Measurements from ENCODE around the gene SAC3D1. TPM values are rescaled to one million over a fixed set of nuclear protein-coding genes. Genes with fewer than 3 reads are reported as not detected.
"Not testable (repeated sequence)": the region's sequence is repeated elsewhere in the genome, so short reads cannot be mapped to it uniquely, and the experiment has no call there.

Gene SAC3D1
- polyA plus RNA-seq, 1 of the 3 experiments (the other 2 are of a cell fraction) = 22.5 TPM

GRCh38 chr11:65019824-65020223, 21.2 kb upstream of the SAC3D1 start:
- Histone ChIP-seq H3K27ac (ENCODE audit: low read depth in 2 of 2, low read length in 1 of 2) (no peak overlapping the region), H4K20me1 (ENCODE audit: insufficient read depth) (no peaks in the 10 kb centered on the region), H2AFZ (ENCODE audit: low read depth) (no peak overlapping the region), H3K9me2 (no peaks in the 10 kb centered on the region), H3K79me2 (ENCODE audit: insufficient read depth) (peaks cover 22% of the 10 kb centered on the region; the same call in 1 of the 2 replicates), H3K4me1 (ENCODE audit: control insufficient read depth in 1 of 2, insufficient read depth in 2 of 2, low read depth in 1 of 2, low read length in 1 of 2) (no peaks in the 10 kb centered on the region; a peak in 1 of 4 replicates), H3K9me3 (no peaks in the 10 kb centered on the region), H3F3A (replicated peaks; ENCODE audit: insufficient read depth) (no peaks in the 10 kb centered on the region), H3K4me2 (no peak overlapping the region), H3K36me3 (replicated peaks in 1 of 2; ENCODE audit: control insufficient read depth in 1 of 2, insufficient read depth in 2 of 2, low read length in 1 of 2) (peaks cover 0 to 22% of the 10 kb centered on the region in 2 experiments), H3K4me3 (ENCODE audit: low read depth in 2 of 2, low read length in 1 of 2) (no peak overlapping the region), H3K27me3 (ENCODE audit: insufficient read depth) (no peaks in the 10 kb centered on the region), H3K9ac (no peak overlapping the region)
- no peak for DNase-seq
- TF ChIP-seq MAX (IDR thresholded peaks at IDR 0.05; ENCODE audit: low read depth) (no peak), TAF1 (IDR thresholded peaks at IDR 0.05; ENCODE audit: borderline replicate concordance, low read depth, low read length) (no peak), ELF1 (IDR thresholded peaks at IDR 0.05) (no peak)
- ChIA-PET POLR2A (no interaction called here), CTCF (no interaction called here)
- 97% methylated on average over 7 of the region's 7 CpGs for WGBS (ENCODE audit: low lambda C conversion rate)

DNA sequence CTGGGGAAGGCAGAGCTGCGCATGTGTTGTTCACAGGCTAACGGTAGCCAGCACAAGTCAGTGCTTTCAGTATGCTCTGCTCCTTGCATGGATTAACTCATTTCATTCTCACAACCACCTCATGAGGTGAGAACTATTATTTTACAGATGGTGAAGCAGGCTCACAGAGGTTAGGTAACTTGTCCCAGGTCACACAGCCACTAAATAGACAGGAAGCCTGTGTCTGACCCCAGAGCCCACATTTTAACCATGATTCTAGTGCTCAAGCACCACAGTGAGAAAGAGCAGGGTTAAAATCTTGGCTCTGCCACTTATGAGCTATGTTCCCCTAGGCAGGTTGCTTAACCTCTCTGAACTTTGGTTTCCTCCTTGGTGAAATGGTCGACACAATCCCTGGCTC, 20.0 kb upstream of the SAC3D1 start:
- CTCF ChIA-PET = interaction anchor here (0.9 to 2.5 kb wide), 2 partner anchors 8 to 96 kb away, joined by 3 to 14 read pairs; partner anchors contain the start of genes ARL2 and ZNHIT2
- POLR2A ChIA-PET = no interaction called here
- no peak overlapping the region for H2AFZ ChIP-seq (ENCODE audit: low read depth)
- H3K4me3 ChIP-seq (ENCODE audit: low read depth in 2 of 2, low read length in 1 of 2) = no peak overlapping the region
- no peaks in the 10 kb centered on the region for H3K9me3 ChIP-seq
- H3K9me2 ChIP-seq = no peaks in the 10 kb centered on the region
- no peak overlapping the region for H3K4me2 ChIP-seq
- WGBS (ENCODE audit: low lambda C conversion rate) = 95% methylated on average over 3 of the region's 3 CpGs
- H3K4me1 ChIP-seq (ENCODE audit: control insufficient read depth in 1 of 2, insufficient read depth in 2 of 2, low read depth in 1 of 2, low read length in 1 of 2) = no peaks in the 10 kb centered on the region; a peak in 1 of 4 replicates
- H3K27me3 ChIP-seq (ENCODE audit: insufficient read depth) = no peaks in the 10 kb centered on the region
- H3F3A ChIP-seq (replicated peaks; ENCODE audit: insufficient read depth) = no peaks in the 10 kb centered on the region
- no peak overlapping the region for H3K27ac ChIP-seq (ENCODE audit: low read depth in 2 of 2, low read length in 1 of 2)
- no peak for DNase-seq
- H3K9ac ChIP-seq = no peak overlapping the region
- no peak for TF ChIP-seq SIN3A (IDR thresholded peaks at IDR 0.05; ENCODE audit: borderline replicate concordance, low read depth, low read length)
- no peak for TF ChIP-seq MEF2A (IDR thresholded peaks at IDR 0.05; ENCODE audit: borderline replicate concordance, low read depth)
- peaks cover 12% of the 10 kb centered on the region; the same call in 1 of the 2 replicates for H3K79me2 ChIP-seq (ENCODE audit: insufficient read depth)
- no peaks in the 10 kb centered on the region for H4K20me1 ChIP-seq (ENCODE audit: insufficient read depth)
- peaks cover 0 to 22% of the 10 kb centered on the region in 2 experiments for H3K36me3 ChIP-seq (replicated peaks in 1 of 2; ENCODE audit: control insufficient read depth in 1 of 2, insufficient read depth in 2 of 2, low read length in 1 of 2)

DNA sequence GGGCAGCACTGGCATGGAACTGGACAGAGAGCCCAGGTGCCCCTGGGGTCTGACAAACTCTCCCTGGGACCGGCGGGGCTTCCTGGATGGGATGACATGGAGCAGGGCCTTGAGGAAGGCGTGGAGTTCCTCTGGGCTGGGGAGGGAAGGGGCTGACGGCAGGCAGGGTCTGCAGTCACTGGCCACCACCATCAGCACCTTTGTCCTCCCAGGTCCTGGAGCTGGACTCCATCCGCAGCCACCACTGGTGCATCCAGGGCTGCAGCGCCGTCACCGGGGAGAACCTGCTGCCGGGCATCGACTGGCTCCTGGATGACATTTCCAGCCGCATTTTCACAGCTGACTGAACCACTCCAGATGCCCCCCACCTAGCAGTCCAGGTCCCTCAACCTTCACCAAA, 19.5 kb upstream of the SAC3D1 start:
- H4K20me1 ChIP-seq (ENCODE audit: insufficient read depth) = no peaks in the 10 kb centered on the region
- ChIA-PET CTCF (interaction anchor here (0.7 to 2.5 kb wide), 4 partner anchors 8 to 133 kb away, joined by 3 to 14 read pairs (median 3); partner anchors contain the start of genes ARL2, TM7SF2 and ZNHIT2), POLR2A (no interaction called here)

GRCh38 chr11:65023502-65023901, 17.5 kb upstream of the SAC3D1 start:
- POLR2A ChIA-PET, DNase-seq: not testable (repeated sequence)
- CTCF ChIA-PET = interaction anchor here (2.5 to 6.0 kb wide), 2 partner anchors 10 kb away, joined by 14 to 56 read pairs; partner anchors contain the start of gene ARL2

More for the DNA sequence above, 19.5 kb upstream of the SAC3D1 start:
- H3K9ac ChIP-seq = no peak overlapping the region
- no peaks in the 10 kb centered on the region for H3K9me3 ChIP-seq
- H3K4me3 ChIP-seq (ENCODE audit: low read depth in 2 of 2, low read length in 1 of 2) = no peak overlapping the region
- no peak for DNase-seq
- no peak overlapping the region for H3K27ac ChIP-seq (ENCODE audit: low read depth in 2 of 2, low read length in 1 of 2)
- 98% methylated on average over 10 of the region's 11 CpGs for WGBS (ENCODE audit: low lambda C conversion rate)
- H3K79me2 ChIP-seq (ENCODE audit: insufficient read depth) = peaks cover 7% of the 10 kb centered on the region; the same call in 1 of the 2 replicates
- no peaks in the 10 kb centered on the region for H3K9me2 ChIP-seq
- no peaks in the 10 kb centered on the region; a peak in 1 of 4 replicates for H3K4me1 ChIP-seq (ENCODE audit: control insufficient read depth in 1 of 2, insufficient read depth in 2 of 2, low read depth in 1 of 2, low read length in 1 of 2)
- no peaks in the 10 kb centered on the region for H3K27me3 ChIP-seq (ENCODE audit: insufficient read depth)
- no peak overlapping the region for H2AFZ ChIP-seq (ENCODE audit: low read depth)
- no peak overlapping the region for H3K4me2 ChIP-seq
- H3K36me3 ChIP-seq (replicated peaks in 1 of 2; ENCODE audit: control insufficient read depth in 1 of 2, insufficient read depth in 2 of 2, low read length in 1 of 2) = peaks cover 0 to 22% of the 10 kb centered on the region in 2 experiments
- no peaks in the 10 kb centered on the region for H3F3A ChIP-seq (replicated peaks; ENCODE audit: insufficient read depth)
- no peak for TF ChIP-seq YY1 (IDR thresholded peaks at IDR 0.05; ENCODE audit: low read depth)
- TF ChIP-seq RFX5 (IDR thresholded peaks at IDR 0.05; ENCODE audit: low read length) = no peak
- TF ChIP-seq TEAD4 (IDR thresholded peaks at IDR 0.05; ENCODE audit: borderline replicate concordance, insufficient read depth) = no peak
- TF ChIP-seq FOXM1 (IDR thresholded peaks at IDR 0.05; ENCODE audit: low read depth) = no peak
- TF ChIP-seq POLR2AphosphoS5 (IDR thresholded peaks at IDR 0.05; ENCODE audit: low read depth, low read length) = no peak
- TF ChIP-seq, protein P1, sequence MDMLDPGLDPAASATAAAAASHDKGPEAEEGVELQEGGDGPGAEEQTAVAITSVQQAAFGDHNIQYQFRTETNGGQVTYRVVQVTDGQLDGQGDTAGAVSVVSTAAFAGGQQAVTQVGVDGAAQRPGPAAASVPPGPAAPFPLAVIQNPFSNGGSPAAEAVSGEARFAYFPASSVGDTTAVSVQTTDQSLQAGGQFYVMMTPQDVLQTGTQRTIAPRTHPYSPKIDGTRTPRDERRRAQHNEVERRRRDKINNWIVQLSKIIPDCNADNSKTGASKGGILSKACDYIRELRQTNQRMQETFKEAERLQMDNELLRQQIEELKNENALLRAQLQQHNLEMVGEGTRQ (IDR thresholded peaks at IDR 0.05; ENCODE audit: borderline replicate concordance, low read depth, low read length) = no peak
- TF ChIP-seq RXRA (IDR thresholded peaks at IDR 0.05; ENCODE audit: borderline replicate concordance, low read depth) = no peak

More at GRCh38 chr11:65023502-65023901, 17.5 kb upstream of the SAC3D1 start:
- H3K9me2 ChIP-seq; H3K9ac ChIP-seq; H3K4me1 ChIP-seq (ENCODE audit: control insufficient read depth in 1 of 2, insufficient read depth in 2 of 2, low read depth in 1 of 2, low read length in 1 of 2); H4K20me1 ChIP-seq (ENCODE audit: insufficient read depth); H3F3A ChIP-seq (replicated peaks; ENCODE audit: insufficient read depth); H3K27ac ChIP-seq (ENCODE audit: low read depth in 2 of 2, low read length in 1 of 2); H2AFZ ChIP-seq (ENCODE audit: low read depth); H3K4me3 ChIP-seq (ENCODE audit: low read depth in 2 of 2, low read length in 1 of 2); H3K27me3 ChIP-seq (ENCODE audit: insufficient read depth); H3K4me2 ChIP-seq; H3K79me2 ChIP-seq (ENCODE audit: insufficient read depth); H3K9me3 ChIP-seq: not testable (repeated sequence)
- 78% methylated on average over 8 of the region's 8 CpGs for WGBS (ENCODE audit: low lambda C conversion rate)
- peaks cover 0 to 16% of the 10 kb centered on the region in 2 experiments for H3K36me3 ChIP-seq (replicated peaks in 1 of 2; ENCODE audit: control insufficient read depth in 1 of 2, insufficient read depth in 2 of 2, low read length in 1 of 2)

Data from SK-N-SH (cell line).